ENCODE results near the gene CALM1. TPM values are rescaled to one million over a fixed set of nuclear protein-coding genes. Genes with fewer than 3 reads are reported as not detected.

Gene CALM1
- total and polyA plus RNA-seq, 8 donors, result 213 to 1,126 (median 356) TPM

- peak overlapping the region; percentile 91 to 99 (median 97) for H3K4me3 ChIP-seq
- TF ChIP-seq POLR2A (IDR thresholded peaks at IDR 0.05) (no peak), POLR2AphosphoS5 (IDR thresholded peaks at IDR 0.05) (no peak), EP300 (IDR thresholded peaks at IDR 0.05) (no peak), CTCF (IDR thresholded peaks at IDR 0.05) (no peak)
- intact Hi-C loops (cut with DNase I; ENCODE audit: low total_unique reads), result no loop called here
- H3K36me3 ChIP-seq, result peaks cover 37 to 41% (median 39%) of the 10 kb centered on the region in 4 donors
- H3K27me3 ChIP-seq, result no peaks in the 10 kb centered on the region
- DNase-seq, result no peak
- WGBS, 5 donors, result 15 to 22% (median 18%) methylated on average over 8 of the region's 8 CpGs
- H3K4me1 ChIP-seq, result peaks cover 31 to 66% (median 49%) of the 10 kb centered on the region in 4 donors
- H3K9me3 ChIP-seq, result no peaks in the 10 kb centered on the region
- H3K27ac ChIP-seq, result peak overlapping the region; percentile 66 to 98 (median 90)
Observed at GRCh38 chr14:90398841-90399540, 2.2 kb downstream of the CALM1 start.

- intact Hi-C loops (cut with DNase I; ENCODE audit: low total_unique reads), result loop anchor here (5.0 to 10.0 kb wide), 2 partner anchors 118 to 295 kb away; no protein-coding TSS in a partner anchor
- no peaks in the 10 kb centered on the region for H3K9me3 ChIP-seq
- peak overlapping the region; percentile 91 to 99 (median 97) for H3K4me3 ChIP-seq
- WGBS, 5 donors, result 19 to 23% (median 22%) methylated on average over 14 of the region's 14 CpGs
- peak; percentile 93 to 98 for DNase-seq
- H3K36me3 ChIP-seq, result peaks cover 45 to 49% (median 47%) of the 10 kb centered on the region in 4 donors
- TF ChIP-seq POLR2A (IDR thresholded peaks at IDR 0.05), result no peak
- TF ChIP-seq EP300 (IDR thresholded peaks at IDR 0.05), result no peak
- TF ChIP-seq CTCF (IDR thresholded peaks at IDR 0.05), result peak in 6 of 7 experiments; percentile 79 to 99 (median 98)
- TF ChIP-seq POLR2AphosphoS5 (IDR thresholded peaks at IDR 0.05), result peak; percentile 74 to 89 (median 83)
- no peaks in the 10 kb centered on the region for H3K27me3 ChIP-seq
- peaks cover 31 to 74% (median 52%) of the 10 kb centered on the region in 4 donors for H3K4me1 ChIP-seq
- peak overlapping the region; percentile 50 to 98 (median 90) for H3K27ac ChIP-seq
Observed at GRCh38 chr14:90399541-90400444, 3.0 kb downstream of the CALM1 start.

DNA sequence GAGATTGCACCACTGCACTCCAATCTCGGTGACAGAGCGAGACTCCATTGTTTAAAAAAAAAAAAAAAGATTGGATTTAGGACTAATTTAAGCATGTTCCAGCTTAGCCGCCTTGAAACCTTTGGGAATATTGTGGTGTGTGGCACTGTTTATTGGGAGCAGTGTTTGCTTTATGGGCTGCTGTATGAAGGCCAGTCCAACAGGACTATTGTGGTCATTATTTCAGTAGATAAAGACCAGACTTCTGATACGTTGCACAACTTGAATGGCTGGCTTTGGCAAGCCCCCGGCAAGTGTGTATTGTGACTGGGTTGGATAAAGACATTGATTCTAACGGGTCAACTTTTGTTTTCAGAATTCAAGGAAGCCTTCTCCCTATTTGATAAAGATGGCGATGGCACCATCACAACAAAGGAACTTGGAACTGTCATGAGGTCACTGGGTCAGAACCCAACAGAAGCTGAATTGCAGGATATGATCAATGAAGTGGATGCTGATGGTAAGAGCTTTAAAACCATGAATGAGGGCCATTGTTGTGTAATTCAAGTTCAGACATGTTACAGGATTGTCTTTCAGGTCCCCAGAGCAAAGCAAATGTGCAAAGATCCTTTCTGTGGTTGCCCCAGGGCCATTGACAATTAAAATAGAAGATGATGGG lies 4.2 kb downstream of the CALM1 start:
- H3K27ac ChIP-seq, result peak overlapping the region in 4 of 5 donors; percentile 90 to 98 (median 93)
- TF ChIP-seq POLR2A (IDR thresholded peaks at IDR 0.05), result no peak
- no peak for TF ChIP-seq POLR2AphosphoS5 (IDR thresholded peaks at IDR 0.05)
- TF ChIP-seq CTCF (IDR thresholded peaks at IDR 0.05), result no peak
- no peak for TF ChIP-seq EP300 (IDR thresholded peaks at IDR 0.05)
- peaks cover 57 to 61% (median 60%) of the 10 kb centered on the region in 4 donors for H3K36me3 ChIP-seq
- no peak overlapping the region for H3K4me3 ChIP-seq
- H3K27me3 ChIP-seq, result no peaks in the 10 kb centered on the region
- H3K4me1 ChIP-seq, result peaks cover 31 to 78% (median 57%) of the 10 kb centered on the region in 4 donors
- no peaks in the 10 kb centered on the region for H3K9me3 ChIP-seq
- WGBS, 5 donors, result 36 to 56% (median 40%) methylated on average over 7 of the region's 7 CpGs
- intact Hi-C loops (cut with DNase I; ENCODE audit: low total_unique reads), result loop anchor here (5.0 to 10.0 kb wide), 2 partner anchors 116 to 294 kb away; no protein-coding TSS in a partner anchor
- no peak for DNase-seq
